Bone marrow (tissue), 2 donors: ENCODE data around the gene ATXN7L1.

ENCODE experiments used
- DNase-seq, 2 donors: peaks; one replicate each; lab custom pipeline; 2025; lab: John Stamatoyannopoulos, UW

The ATXN7L1 gene

GRCh38 chr7:105876091-105876963 is at the start of gene ATXN7L1:
Gene ATXN7L1 (minus strand): TSS chr7:105876599. CDS start chr7:105876558, 41 bp downstream.
- DNase-seq, result peak; percentile 69 to 75

- DNase-seq, result no peak
Measured at GRCh38 chr7:105926131-105926530, 49.7 kb upstream of the ATXN7L1 start.

- no peak for DNase-seq
Measured at GRCh38 chr7:105924945-105925344, 48.5 kb upstream of the ATXN7L1 start.

GRCh38 chr7:105920766-105921165 is 44.4 kb upstream of the ATXN7L1 start:
- no peak for DNase-seq

GRCh38 chr7:105917659-105918058 is 41.3 kb upstream of the ATXN7L1 start:
- no peak for DNase-seq

- no peak for DNase-seq
Measured at GRCh38 chr7:105916603-105917002, 40.2 kb upstream of the ATXN7L1 start.

- no peak for DNase-seq
Measured at GRCh38 chr7:105913947-105914346, 37.5 kb upstream of the ATXN7L1 start.

GRCh38 chr7:105911961-105912575 is 35.7 kb upstream of the ATXN7L1 start:
- no peak for DNase-seq

- no peak for DNase-seq
Measured at GRCh38 chr7:105910172-105910571, 33.8 kb upstream of the ATXN7L1 start.

- DNase-seq, result no peak
Measured at GRCh38 chr7:105909742-105910141, 33.3 kb upstream of the ATXN7L1 start.

GRCh38 chr7:105907129-105907846 is 30.9 kb upstream of the ATXN7L1 start:
- DNase-seq, result no peak

GRCh38 chr7:105906695-105907094 is 30.3 kb upstream of the ATXN7L1 start:
- no peak for DNase-seq

GRCh38 chr7:105905910-105906568 is 29.6 kb upstream of the ATXN7L1 start:
- no peak for DNase-seq

GRCh38 chr7:105905209-105905909 is 29.0 kb upstream of the ATXN7L1 start:
- DNase-seq, result no peak

GRCh38 chr7:105904064-105904463 is 27.7 kb upstream of the ATXN7L1 start:
- no peak for DNase-seq

- DNase-seq, result no peak
Measured at GRCh38 chr7:105902325-105902911, 26.0 kb upstream of the ATXN7L1 start.

- DNase-seq, result no peak
Measured at GRCh38 chr7:105897999-105898398, 21.6 kb upstream of the ATXN7L1 start.

GRCh38 chr7:105896407-105896911 is 20.1 kb upstream of the ATXN7L1 start:
- no peak for DNase-seq

GRCh38 chr7:105894131-105894530 is 17.7 kb upstream of the ATXN7L1 start:
- DNase-seq, result no peak

- no peak for DNase-seq
Measured at GRCh38 chr7:105892387-105892786, 16.0 kb upstream of the ATXN7L1 start.
